Testis (tissue), 2 donors: ENCODE results near the gene CCN2.

Source experiments
- CTCF ChIP-seq, 3 experiments: fragments of 450-650 bp in 2 of 3; fragments of 200-600 bp in 1 of 3; sonication (generic) in 1 of 3; IDR thresholded peaks; one replicate each; pipeline ENCODE4 v1.5.1; 2016 to 2019; ENCODE audit warnings: antibody characterized with exemption in 3 of 3, mild to moderate bottlenecking in 2 of 3, moderate library complexity in 1 of 3
- POLR2A ChIP-seq: fragments of 450-650 bp; IDR thresholded peaks from one replicate; pipeline ENCODE4 v1.6.1; 2017; ENCODE audit warnings: antibody characterized with exemption, mild to moderate bottlenecking, moderate library complexity

GRCh38 chr6:131960371-131961133 is 9.4 kb upstream of the CCN2 start:
- TF ChIP-seq POLR2A: no peak
- TF ChIP-seq CTCF (IDR thresholded peaks at IDR 0.05): peak in 1 of 3 experiments; percentile 24
